Subcutaneous adipose tissue (tissue), 4 donors: ENCODE results near the gene DVL3. TPM values are rescaled to one million over a fixed set of nuclear protein-coding genes. Genes with fewer than 3 reads are reported as not detected.

Experiments
- total RNA-seq, 4 donors: library from RNA; depleted of rRNA; stranded (reverse); fragments of >200 nt; gene quantifications; one replicate each; pipeline ENCODE4 v1.1.0, GENCODE V29; 2016
- TF ChIP-seq, protein P1 (sequence below): fragments of 450-650 bp; IDR thresholded peaks from one replicate; pipeline ENCODE4 v1.5.1; 2016; ENCODE audit warnings: low read depth, mild to moderate bottlenecking, control low read depth, antibody characterized with exemption, moderate library complexity

Gene DVL3
- total RNA-seq, 4 donors from 2014 or later: 18.9 to 57.3 (median 32.6) TPM

DNA sequence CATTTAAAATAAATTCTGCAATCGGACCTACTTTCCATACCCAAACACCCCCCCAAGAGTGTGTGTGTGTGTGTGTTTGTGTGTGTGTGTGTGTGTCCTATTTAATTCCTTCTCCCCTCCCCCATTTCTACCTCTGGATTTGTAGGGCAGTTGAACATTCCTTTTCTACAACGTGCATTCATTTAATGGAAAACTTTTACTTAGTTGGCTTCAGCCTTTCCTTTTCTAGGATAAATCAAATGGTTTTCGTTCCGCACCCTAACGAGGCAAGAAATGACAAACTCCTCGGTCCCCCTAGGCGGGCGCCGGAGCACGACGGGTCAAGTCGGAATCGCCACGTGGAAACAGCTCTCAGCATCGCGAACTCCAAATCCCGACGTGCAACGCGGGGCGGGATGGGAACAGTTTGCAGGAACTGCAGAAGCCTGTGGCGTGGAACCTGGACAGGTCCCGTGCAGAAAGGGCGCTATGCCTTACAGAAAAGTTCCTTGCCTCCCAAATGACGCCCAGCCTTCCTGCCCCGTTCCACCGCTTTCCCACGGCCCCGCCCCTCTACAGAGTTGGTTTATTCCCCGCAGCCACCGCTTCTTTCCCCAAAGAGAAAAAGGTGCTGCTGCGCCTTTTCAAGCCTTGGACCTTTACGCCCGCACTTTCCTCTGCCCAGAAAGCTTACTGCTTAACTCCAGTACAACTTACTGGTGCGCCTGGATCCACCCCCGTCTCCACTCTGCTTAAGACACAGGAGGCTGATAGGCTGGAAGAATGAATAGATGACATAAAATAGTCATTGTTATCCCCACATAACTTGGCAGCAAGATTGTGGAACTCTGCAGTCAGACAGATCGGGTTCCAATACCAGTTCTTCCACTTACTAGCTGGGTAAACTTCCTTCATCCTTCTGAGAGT lies 21.1 kb upstream of the DVL3 start:
- TF ChIP-seq, protein P1, sequence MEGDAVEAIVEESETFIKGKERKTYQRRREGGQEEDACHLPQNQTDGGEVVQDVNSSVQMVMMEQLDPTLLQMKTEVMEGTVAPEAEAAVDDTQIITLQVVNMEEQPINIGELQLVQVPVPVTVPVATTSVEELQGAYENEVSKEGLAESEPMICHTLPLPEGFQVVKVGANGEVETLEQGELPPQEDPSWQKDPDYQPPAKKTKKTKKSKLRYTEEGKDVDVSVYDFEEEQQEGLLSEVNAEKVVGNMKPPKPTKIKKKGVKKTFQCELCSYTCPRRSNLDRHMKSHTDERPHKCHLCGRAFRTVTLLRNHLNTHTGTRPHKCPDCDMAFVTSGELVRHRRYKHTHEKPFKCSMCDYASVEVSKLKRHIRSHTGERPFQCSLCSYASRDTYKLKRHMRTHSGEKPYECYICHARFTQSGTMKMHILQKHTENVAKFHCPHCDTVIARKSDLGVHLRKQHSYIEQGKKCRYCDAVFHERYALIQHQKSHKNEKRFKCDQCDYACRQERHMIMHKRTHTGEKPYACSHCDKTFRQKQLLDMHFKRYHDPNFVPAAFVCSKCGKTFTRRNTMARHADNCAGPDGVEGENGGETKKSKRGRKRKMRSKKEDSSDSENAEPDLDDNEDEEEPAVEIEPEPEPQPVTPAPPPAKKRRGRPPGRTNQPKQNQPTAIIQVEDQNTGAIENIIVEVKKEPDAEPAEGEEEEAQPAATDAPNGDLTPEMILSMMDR: no peak

DNA sequence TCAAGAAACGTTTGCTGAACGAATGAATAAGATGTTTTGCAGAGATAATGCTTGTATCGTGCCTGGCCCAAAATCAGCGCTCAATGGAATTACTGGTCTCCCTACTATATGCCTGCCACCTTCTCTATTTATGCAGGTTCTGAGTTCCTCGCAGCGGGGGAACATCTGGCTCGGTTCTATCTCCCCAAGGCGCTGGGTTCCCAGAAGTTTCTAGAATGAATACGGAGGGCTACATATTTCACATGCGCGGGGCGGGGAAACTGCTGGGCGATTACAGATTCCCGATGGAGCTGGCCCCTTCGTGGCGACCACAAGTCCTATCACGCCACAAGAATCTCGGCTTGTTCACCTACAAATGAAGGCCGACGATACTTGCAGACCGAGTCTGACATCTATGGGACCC lies 20.4 kb upstream of the DVL3 start:
- TF ChIP-seq, protein P1: no peak

DNA sequence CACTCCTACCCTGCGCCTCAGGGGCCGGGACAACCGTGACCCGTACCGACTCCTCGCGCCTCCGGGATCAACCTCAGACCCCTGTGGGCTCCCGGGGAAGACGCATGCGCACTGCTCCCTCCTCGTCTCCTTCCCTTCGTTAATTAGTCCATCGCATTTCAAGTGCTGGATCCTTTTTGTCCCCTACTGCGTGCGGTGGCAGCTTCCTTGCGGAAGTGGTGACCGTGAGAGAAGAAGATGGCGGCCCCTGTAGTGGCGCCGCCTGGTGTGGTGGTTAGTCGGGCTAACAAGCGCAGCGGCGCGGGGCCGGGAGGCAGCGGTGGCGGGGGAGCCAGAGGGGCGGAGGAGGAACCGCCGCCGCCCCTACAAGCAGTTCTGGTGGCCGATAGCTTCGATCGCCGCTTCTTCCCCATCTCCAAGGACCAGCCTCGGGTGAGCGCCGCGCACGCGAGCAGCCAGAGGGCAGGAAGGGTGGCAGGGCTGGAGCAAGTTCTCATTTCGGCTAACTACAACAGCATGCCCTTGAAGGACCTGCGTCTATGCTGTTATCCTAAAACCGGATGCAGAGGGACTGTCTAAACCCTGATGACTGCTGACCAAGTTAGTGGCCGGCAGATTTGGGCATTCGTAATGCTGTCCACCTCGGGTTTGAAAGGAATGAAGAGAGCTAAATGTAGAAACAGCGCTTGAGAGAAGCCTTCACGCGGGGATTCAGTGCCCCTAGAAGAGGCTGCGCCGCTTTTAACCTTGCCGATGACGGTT lies 19.8 kb upstream of the DVL3 start, which contains the start of gene EIF2B5:
Gene EIF2B5 (plus strand): TSS at position 210 of the 762 bp plus-strand sequence. CDS start 28 bp downstream, at position 238.
- TF ChIP-seq, protein P1: no peak

DNA sequence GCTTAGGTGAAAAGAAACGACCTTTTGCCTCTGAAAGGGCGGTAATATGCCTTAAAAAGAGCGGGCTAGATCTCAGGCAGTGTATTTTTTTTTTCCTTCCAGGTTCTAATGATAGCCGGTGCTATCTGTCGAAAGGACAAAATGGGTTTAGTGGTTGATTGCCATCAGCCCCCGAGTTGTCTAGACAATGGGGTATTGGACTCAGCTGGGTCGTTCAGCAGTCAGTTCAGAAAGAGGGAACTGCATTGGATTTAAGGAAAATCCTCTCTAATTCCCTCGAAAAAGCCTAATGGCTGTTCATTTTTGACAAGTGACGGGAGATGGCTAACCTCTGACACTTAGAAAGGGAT lies 19.3 kb upstream of the DVL3 start:
- TF ChIP-seq, protein P1: no peak

DNA sequence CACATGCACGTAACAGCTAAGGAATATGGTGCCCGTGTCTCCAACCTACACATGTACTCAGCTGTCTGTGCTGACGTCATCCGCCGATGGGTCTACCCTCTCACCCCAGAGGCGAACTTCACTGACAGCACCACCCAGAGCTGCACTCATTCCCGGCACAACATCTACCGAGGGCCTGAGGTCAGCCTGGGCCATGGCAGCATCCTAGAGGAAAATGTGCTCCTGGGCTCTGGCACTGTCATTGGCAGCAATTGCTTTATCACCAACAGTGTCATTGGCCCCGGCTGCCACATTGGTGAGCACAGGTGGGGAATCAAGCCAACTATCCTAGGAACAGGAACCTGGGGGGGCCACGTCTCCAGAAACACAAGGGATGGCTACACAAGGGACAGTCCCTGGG lies 14.7 kb upstream of the DVL3 start:
- TF ChIP-seq, protein P1: no peak

DNA sequence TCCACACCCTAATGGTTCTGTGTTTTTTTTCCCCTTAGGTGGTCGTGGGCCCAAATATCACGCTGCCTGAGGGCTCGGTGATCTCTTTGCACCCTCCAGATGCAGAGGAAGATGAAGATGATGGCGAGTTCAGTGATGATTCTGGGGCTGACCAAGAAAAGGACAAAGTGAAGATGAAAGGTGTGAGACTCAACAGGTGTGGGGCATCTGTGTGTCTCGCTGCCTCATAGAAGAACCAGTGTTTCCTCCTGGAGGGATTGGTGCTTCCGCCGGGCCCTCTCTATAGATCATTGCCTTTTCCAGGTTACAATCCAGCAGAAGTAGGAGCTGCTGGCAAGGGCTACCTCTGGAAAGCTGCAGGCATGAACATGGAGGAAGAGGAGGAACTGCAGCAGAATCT lies 13.0 kb upstream of the DVL3 start:
- TF ChIP-seq, protein P1: no peak

DNA sequence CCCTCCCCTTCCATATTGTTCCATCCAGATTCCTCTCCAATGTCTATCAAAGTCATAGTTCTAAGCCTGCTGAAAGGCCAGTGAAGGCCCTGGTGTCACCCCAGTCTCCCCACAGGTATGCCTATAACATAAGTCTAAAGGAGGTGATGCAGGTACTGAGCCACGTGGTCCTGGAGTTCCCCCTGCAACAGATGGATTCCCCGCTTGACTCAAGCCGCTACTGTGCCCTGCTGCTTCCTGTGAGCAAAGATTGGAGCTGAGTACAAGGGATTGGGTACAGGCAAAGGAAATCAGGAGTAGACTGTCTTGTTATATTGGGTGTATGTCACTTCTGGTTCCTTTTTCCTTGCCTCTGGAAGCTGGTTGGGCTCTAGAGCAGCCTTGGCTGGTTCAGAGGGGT lies 11.8 kb upstream of the DVL3 start:
- TF ChIP-seq, protein P1: no peak
